ENCODE measurements around the gene C16orf89.

DNA sequence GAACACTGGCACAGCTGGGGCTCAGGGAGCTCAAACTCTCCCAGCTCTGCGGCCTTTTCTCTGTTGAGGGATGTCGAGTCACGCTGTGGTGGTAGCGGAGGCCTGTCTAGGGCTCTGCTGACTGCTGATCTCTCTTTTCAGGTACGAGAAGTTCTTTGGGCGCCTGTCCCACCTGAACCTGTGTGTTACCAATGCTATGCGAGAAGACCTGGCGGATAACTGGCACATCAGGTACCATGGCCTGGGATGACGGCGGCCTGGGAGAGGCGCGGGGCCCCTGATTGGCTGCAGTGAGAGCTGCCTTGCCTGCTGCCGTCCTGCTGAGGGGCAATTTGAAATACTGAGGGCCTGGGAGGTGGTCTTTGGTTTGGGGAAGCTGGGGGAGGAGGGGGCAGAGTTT lies 11.5 kb upstream of the C16orf89 start:
- TF ChIP-seq POLR2AphosphoS5 (IDR thresholded peaks at IDR 0.05): no peak
- TF ChIP-seq, protein P1, sequence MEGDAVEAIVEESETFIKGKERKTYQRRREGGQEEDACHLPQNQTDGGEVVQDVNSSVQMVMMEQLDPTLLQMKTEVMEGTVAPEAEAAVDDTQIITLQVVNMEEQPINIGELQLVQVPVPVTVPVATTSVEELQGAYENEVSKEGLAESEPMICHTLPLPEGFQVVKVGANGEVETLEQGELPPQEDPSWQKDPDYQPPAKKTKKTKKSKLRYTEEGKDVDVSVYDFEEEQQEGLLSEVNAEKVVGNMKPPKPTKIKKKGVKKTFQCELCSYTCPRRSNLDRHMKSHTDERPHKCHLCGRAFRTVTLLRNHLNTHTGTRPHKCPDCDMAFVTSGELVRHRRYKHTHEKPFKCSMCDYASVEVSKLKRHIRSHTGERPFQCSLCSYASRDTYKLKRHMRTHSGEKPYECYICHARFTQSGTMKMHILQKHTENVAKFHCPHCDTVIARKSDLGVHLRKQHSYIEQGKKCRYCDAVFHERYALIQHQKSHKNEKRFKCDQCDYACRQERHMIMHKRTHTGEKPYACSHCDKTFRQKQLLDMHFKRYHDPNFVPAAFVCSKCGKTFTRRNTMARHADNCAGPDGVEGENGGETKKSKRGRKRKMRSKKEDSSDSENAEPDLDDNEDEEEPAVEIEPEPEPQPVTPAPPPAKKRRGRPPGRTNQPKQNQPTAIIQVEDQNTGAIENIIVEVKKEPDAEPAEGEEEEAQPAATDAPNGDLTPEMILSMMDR (IDR thresholded peaks at IDR 0.05): no peak
